Measurements from ENCODE around the gene COBLL1. TPM values are rescaled to one million over a fixed set of nuclear protein-coding genes. Genes with fewer than 3 reads are reported as not detected.
A peak's percentile ranks its signal among the peaks of the same experiment; 100 is the strongest.

The COBLL1 gene
- total RNA-seq, 1 donor from 2014 or later: 4.4 TPM

DNA sequence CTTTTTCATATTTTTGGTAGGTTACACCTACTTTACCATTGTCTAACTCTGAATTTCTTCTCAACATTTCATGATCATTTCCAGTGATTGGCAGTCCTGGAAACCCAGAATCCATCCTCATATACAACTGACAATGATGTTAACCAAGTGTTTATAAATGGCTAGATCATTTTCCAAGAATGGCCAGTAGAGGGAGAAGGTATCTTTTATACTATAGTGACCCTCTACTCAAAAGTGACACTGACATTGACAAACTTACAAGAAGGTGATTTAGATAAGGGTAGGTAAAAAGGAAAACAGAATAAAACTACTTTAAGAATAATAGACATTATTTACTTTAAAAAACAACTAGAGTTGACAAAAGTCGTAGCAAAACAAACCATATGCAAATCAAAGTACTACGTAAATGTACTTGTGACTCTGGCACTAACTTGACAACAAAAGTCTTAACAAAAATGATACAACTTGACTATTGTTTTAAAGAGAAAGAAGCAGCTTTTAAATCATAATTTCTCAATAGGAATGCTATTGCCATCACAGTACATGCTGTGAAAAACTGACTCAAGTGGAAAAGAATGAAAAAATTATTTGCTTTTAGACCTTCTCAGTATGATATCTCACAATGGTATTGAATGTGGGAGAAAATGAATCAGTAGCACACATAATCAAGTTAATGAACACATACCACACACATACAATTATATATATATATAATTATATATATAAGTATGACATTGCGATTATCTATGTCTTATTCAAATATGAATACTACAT is 143.7 kb downstream of the COBLL1 start:
- Mint-ChIP-seq H3K4me1 (no peaks in the 10 kb centered on the region), H3K27ac (ENCODE audit: unreplicated experiment) (no peak overlapping the region), H3K9me3 (no peaks in the 10 kb centered on the region), H3K4me3 (no peak overlapping the region), H3K36me3 (ENCODE audit: low read depth) (no peaks in the 10 kb centered on the region), H3K27me3 (ENCODE audit: low read depth) (no peaks in the 10 kb centered on the region)
- TF ChIP-seq, protein P1, sequence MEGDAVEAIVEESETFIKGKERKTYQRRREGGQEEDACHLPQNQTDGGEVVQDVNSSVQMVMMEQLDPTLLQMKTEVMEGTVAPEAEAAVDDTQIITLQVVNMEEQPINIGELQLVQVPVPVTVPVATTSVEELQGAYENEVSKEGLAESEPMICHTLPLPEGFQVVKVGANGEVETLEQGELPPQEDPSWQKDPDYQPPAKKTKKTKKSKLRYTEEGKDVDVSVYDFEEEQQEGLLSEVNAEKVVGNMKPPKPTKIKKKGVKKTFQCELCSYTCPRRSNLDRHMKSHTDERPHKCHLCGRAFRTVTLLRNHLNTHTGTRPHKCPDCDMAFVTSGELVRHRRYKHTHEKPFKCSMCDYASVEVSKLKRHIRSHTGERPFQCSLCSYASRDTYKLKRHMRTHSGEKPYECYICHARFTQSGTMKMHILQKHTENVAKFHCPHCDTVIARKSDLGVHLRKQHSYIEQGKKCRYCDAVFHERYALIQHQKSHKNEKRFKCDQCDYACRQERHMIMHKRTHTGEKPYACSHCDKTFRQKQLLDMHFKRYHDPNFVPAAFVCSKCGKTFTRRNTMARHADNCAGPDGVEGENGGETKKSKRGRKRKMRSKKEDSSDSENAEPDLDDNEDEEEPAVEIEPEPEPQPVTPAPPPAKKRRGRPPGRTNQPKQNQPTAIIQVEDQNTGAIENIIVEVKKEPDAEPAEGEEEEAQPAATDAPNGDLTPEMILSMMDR (conservative IDR thresholded peaks at IDR 0.05): peak; percentile 72
- no peak for DNase-seq (ENCODE audit: low read depth, low spot score)

DNA sequence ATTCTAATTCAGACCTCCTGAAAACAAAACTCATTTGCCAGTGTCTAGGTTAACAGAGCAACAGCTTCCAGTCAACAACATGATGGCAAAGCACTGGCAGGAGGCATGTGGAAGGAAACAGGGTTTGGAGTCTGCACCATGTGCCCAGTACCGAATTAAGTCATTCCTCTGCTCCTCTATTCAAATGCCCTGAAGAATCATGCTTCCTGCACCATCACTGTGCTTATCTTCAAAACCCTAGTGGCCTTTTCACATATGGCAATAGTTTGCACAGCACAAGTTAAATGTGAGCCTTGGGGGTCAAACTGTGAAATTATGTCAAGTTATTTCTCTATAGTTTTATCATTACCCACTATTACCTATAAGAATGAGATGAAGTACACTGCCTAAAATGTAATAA is 145.0 kb downstream of the COBLL1 start:
- DNase-seq (ENCODE audit: low read depth, low spot score): no peak
- no peak overlapping the region for H3K4me3 Mint-ChIP-seq
- H3K27me3 Mint-ChIP-seq (ENCODE audit: low read depth): no peaks in the 10 kb centered on the region
- TF ChIP-seq, protein P1 (conservative IDR thresholded peaks at IDR 0.05): peak; percentile 30
- H3K4me1 Mint-ChIP-seq: no peaks in the 10 kb centered on the region
- H3K27ac Mint-ChIP-seq (ENCODE audit: unreplicated experiment): no peak overlapping the region
- H3K36me3 Mint-ChIP-seq (ENCODE audit: low read depth): no peaks in the 10 kb centered on the region
- H3K9me3 Mint-ChIP-seq: no peaks in the 10 kb centered on the region

DNA sequence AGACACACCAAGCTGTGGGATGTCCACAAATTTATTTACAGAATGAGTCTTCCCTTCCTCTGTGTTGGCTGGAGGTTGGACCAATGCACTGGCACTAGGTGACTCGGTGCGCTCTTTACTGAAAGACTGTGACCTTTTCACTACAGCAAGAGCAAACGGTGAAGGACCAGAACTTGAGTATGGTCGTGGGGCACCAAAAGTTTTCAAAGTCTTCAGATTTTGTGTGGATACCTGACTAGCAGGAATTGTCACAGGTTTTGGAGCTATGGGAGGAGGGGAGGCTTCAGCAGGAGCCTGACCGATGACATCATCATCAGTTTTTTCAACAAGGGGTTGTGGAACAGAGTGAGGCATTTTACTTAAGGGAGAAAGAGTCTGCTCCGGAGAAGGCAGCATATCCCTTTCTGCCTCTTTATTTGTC is 147.3 kb downstream of the COBLL1 start:
- Mint-ChIP-seq H3K36me3 (ENCODE audit: low read depth) (no peaks in the 10 kb centered on the region), H3K9me3 (no peaks in the 10 kb centered on the region), H3K27ac (ENCODE audit: unreplicated experiment) (no peak overlapping the region), H3K4me3 (no peak overlapping the region), H3K27me3 (ENCODE audit: low read depth) (no peaks in the 10 kb centered on the region), H3K4me1 (no peaks in the 10 kb centered on the region)
- DNase-seq (ENCODE audit: low read depth, low spot score): no peak
- TF ChIP-seq, protein P1 (conservative IDR thresholded peaks at IDR 0.05): no peak

DNA sequence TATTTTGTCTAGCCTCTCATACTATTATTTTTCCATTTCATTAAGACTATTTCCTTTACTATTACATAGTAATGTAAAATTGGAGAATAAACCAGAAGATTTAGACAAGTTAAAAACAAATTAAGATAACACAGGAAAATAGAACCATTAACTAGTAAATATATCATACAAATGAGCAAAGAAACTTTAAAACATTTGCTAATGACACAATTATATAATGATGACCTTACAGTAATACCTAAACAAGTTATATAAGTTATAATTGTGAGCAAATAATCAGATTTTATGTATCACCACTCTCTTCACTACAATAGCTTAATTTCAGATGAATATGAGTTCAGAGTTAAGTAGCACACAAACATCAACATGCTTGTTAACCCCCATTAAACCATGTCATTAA is 147.8 kb downstream of the COBLL1 start:
- TF ChIP-seq, protein P1 (conservative IDR thresholded peaks at IDR 0.05): no peak
- H3K4me1 Mint-ChIP-seq: no peaks in the 10 kb centered on the region
- no peaks in the 10 kb centered on the region for H3K36me3 Mint-ChIP-seq (ENCODE audit: low read depth)
- H3K4me3 Mint-ChIP-seq: no peak overlapping the region
- H3K9me3 Mint-ChIP-seq: no peaks in the 10 kb centered on the region
- DNase-seq (ENCODE audit: low read depth, low spot score): no peak
- no peak overlapping the region for H3K27ac Mint-ChIP-seq (ENCODE audit: unreplicated experiment)
- no peaks in the 10 kb centered on the region for H3K27me3 Mint-ChIP-seq (ENCODE audit: low read depth)

DNA sequence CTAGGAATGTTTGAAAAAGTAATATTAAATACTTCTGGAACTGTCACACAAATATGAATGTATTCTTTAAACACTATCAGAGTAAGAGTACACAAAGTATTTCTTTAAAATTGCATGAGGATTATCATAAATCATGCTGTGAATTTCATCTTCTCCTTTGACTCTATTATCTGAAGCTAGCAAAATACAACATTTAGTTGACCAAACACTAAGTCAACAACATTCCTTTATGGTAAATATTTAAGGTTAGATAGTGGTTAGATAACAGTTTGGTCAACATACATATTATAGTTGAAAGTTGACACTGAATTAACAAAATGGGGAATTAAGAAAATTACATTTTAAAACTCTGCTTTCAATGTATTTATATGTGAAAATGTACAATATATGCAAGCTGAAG is 148.2 kb downstream of the COBLL1 start:
- H3K36me3 Mint-ChIP-seq (ENCODE audit: low read depth): no peaks in the 10 kb centered on the region
- no peak overlapping the region for H3K27ac Mint-ChIP-seq (ENCODE audit: unreplicated experiment)
- H3K9me3 Mint-ChIP-seq: no peaks in the 10 kb centered on the region
- H3K4me3 Mint-ChIP-seq: no peak overlapping the region
- no peaks in the 10 kb centered on the region for H3K27me3 Mint-ChIP-seq (ENCODE audit: low read depth)
- no peaks in the 10 kb centered on the region for H3K4me1 Mint-ChIP-seq
- TF ChIP-seq, protein P1 (conservative IDR thresholded peaks at IDR 0.05): no peak
- no peak for DNase-seq (ENCODE audit: low read depth, low spot score)
